ENCODE results near the gene RARRES2.

The RARRES2 gene

GRCh38 chr7:150384406-150385301 lies 43.2 kb upstream of the RARRES2 start:
- Histone ChIP-seq H3K4me2 (ENCODE audit: insufficient read depth, low read length) (no peak overlapping the region), H3K4me1 (ENCODE audit: insufficient read depth, low read length) (peaks cover 29% of the 10 kb centered on the region), H4K20me1 (ENCODE audit: insufficient read depth, low read length) (peaks cover 19% of the 10 kb centered on the region), H3K79me2 (ENCODE audit: insufficient read depth, low read length) (peaks cover 75% of the 10 kb centered on the region), H3K9me3 (ENCODE audit: insufficient read depth, low read length, severe bottlenecking) (no peaks in the 10 kb centered on the region), H3K27me3 (ENCODE audit: insufficient read depth, low read length, poor library complexity) (no peaks in the 10 kb centered on the region), H3K36me3 (ENCODE audit: insufficient read depth, low read length) (peaks cover 47% of the 10 kb centered on the region), H3K4me3 (ENCODE audit: low read depth in 1 of 2, low read length in 2 of 2) (no peak overlapping the region), H3K9ac (ENCODE audit: low read depth, low read length) (no peak overlapping the region), H2AFZ (ENCODE audit: low read depth, low read length) (no peak overlapping the region), H3K27ac (ENCODE audit: low read length) (no peak overlapping the region)
- no peak for TF ChIP-seq EZH2 (IDR thresholded peaks at IDR 0.05; ENCODE audit: borderline replicate concordance, low read depth, low read length, severe bottlenecking)
- DNase-seq (no peak), ATAC-seq (ENCODE audit: insufficient read depth, low read depth) (no peak)

- H3K27ac ChIP-seq (ENCODE audit: low read length): no peak overlapping the region
- peaks cover 19% of the 10 kb centered on the region for H4K20me1 ChIP-seq (ENCODE audit: insufficient read depth, low read length)
- H3K9me3 ChIP-seq (ENCODE audit: insufficient read depth, low read length, severe bottlenecking): no peaks in the 10 kb centered on the region
- H3K36me3 ChIP-seq (ENCODE audit: insufficient read depth, low read length): peaks cover 42% of the 10 kb centered on the region
- DNase-seq: no peak
- H3K4me1 ChIP-seq (ENCODE audit: insufficient read depth, low read length): peaks cover 30% of the 10 kb centered on the region
- H3K79me2 ChIP-seq (ENCODE audit: insufficient read depth, low read length): peaks cover 81% of the 10 kb centered on the region
- no peak for ATAC-seq (ENCODE audit: insufficient read depth, low read depth)
- no peak overlapping the region for H3K4me3 ChIP-seq (ENCODE audit: low read depth in 1 of 2, low read length in 2 of 2)
- no peak for TF ChIP-seq EZH2 (IDR thresholded peaks at IDR 0.05; ENCODE audit: borderline replicate concordance, low read depth, low read length, severe bottlenecking)
- no peak for TF ChIP-seq CTCF (IDR thresholded peaks at IDR 0.05; ENCODE audit: borderline replicate concordance, extremely low read depth, low read length, poor library complexity, severe bottlenecking)
- no peak overlapping the region for H3K9ac ChIP-seq (ENCODE audit: low read depth, low read length)
- no peak overlapping the region for H2AFZ ChIP-seq (ENCODE audit: low read depth, low read length)
- H3K27me3 ChIP-seq (ENCODE audit: insufficient read depth, low read length, poor library complexity): no peaks in the 10 kb centered on the region
- H3K4me2 ChIP-seq (ENCODE audit: insufficient read depth, low read length): no peak overlapping the region
Measured at GRCh38 chr7:150383710-150384397, 42.4 kb upstream of the RARRES2 start.

GRCh38 chr7:150382844-150383225 lies 41.4 kb upstream of the RARRES2 start:
- no peaks in the 10 kb centered on the region for H3K9me3 ChIP-seq (ENCODE audit: insufficient read depth, low read length, severe bottlenecking)
- H3K79me2 ChIP-seq (ENCODE audit: insufficient read depth, low read length): peaks cover 84% of the 10 kb centered on the region
- H3K27me3 ChIP-seq (ENCODE audit: insufficient read depth, low read length, poor library complexity): no peaks in the 10 kb centered on the region
- H3K27ac ChIP-seq (ENCODE audit: low read length): no peak overlapping the region
- no peak overlapping the region for H3K4me2 ChIP-seq (ENCODE audit: insufficient read depth, low read length)
- H3K36me3 ChIP-seq (ENCODE audit: insufficient read depth, low read length): peaks cover 31% of the 10 kb centered on the region
- H4K20me1 ChIP-seq (ENCODE audit: insufficient read depth, low read length): peaks cover 19% of the 10 kb centered on the region
- H3K4me1 ChIP-seq (ENCODE audit: insufficient read depth, low read length): peaks cover 38% of the 10 kb centered on the region
- TF ChIP-seq EZH2 (IDR thresholded peaks at IDR 0.05; ENCODE audit: borderline replicate concordance, low read depth, low read length, severe bottlenecking) (no peak), CTCF (IDR thresholded peaks at IDR 0.05; ENCODE audit: borderline replicate concordance, extremely low read depth, low read length, poor library complexity, severe bottlenecking) (no peak)
- ATAC-seq (ENCODE audit: insufficient read depth, low read depth) (no peak), DNase-seq (no peak)
- H2AFZ ChIP-seq (ENCODE audit: low read depth, low read length): no peak overlapping the region
- H3K9ac ChIP-seq (ENCODE audit: low read depth, low read length): no peak overlapping the region
- no peak overlapping the region for H3K4me3 ChIP-seq (ENCODE audit: low read depth in 1 of 2, low read length in 2 of 2)

Measured in DND-41 (cell line).